Progenitor cell of endocrine pancreas (in vitro differentiated cells): ENCODE data around the gene BPIFA2. TPM values are rescaled to one million over a fixed set of nuclear protein-coding genes. Genes with fewer than 3 reads are reported as not detected.

Source experiments
- DNase-seq: peaks from one replicate; pipeline ENCODE4 v3.0.0; 2021; ENCODE audit warnings: low spot score; ENCODE audit not compliant: unreplicated experiment
- H3K27ac Mint-ChIP-seq: 2 replicates; pipeline ENCODE4 v1.8.0; 2021; ENCODE audit warnings: mild to moderate bottlenecking, moderate library complexity, mixed read lengths
- H3K27me3 Mint-ChIP-seq: 2 replicates; pipeline ENCODE4 v1.8.0; 2021; ENCODE audit warnings: mixed read lengths
- H3K36me3 Mint-ChIP-seq: 2 replicates; pipeline ENCODE4 v1.8.0; 2022; ENCODE audit warnings: mixed read lengths; ENCODE audit not compliant: insufficient read depth
- H3K4me1 Mint-ChIP-seq: 2 replicates; pipeline ENCODE4 v1.8.0; 2021; ENCODE audit warnings: low read depth, mixed read lengths
- H3K4me3 Mint-ChIP-seq: 2 replicates; pipeline ENCODE4 v1.8.0; 2021; ENCODE audit warnings: low read depth, mild to moderate bottlenecking, moderate library complexity, mixed read lengths
- H3K9me3 Mint-ChIP-seq: 2 replicates; pipeline ENCODE4 v1.8.0; 2021; ENCODE audit warnings: low read depth, mixed read lengths
- CTCF ChIP-seq: fragments of 200-600 bp; sonication (generic); IDR thresholded peaks from one replicate; pipeline ENCODE4 v1.5.0; 2021; ENCODE audit warnings: antibody characterized with exemption, mild to moderate bottlenecking; ENCODE audit not compliant: unreplicated experiment
- total RNA-seq: library from RNA; stranded (reverse); gene quantifications from 2 replicates; pipeline ENCODE4 v1.2.1, GENCODE V29; 2021

BPIFA2 gene
- total RNA-seq, 1 donor from 2014 or later: not detected

GRCh38 chr20:33124994-33125393 is 43.0 kb upstream of the BPIFA2 start:
- Mint-ChIP-seq H3K4me3 (no peak overlapping the region), H3K36me3 (peaks cover 2% of the 10 kb centered on the region), H3K27me3 (peaks cover 30% of the 10 kb centered on the region), H3K27ac (no peak overlapping the region), H3K4me1 (no peaks in the 10 kb centered on the region), H3K9me3 (peaks cover 19% of the 10 kb centered on the region)
- TF ChIP-seq CTCF: no peak
- no peak for DNase-seq

DNA sequence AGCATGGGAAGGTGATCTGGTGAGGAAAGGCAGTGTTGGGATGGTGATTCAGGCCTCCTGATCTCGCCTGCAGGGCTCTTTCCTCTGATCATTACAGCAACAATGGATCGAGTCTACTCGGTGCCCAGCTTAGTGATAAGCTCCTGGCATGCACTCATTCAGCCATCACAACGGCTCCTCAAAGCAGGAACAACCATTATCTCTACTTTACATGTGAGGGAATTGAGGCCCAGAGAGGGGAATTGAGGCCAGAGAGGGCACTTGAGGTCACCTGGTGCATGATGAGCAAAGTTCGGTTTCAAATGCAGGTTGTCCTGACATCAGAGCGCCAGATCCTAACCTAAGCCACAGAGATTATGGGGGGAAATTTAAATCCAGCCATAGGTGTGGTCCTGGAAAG is 42.0 kb upstream of the BPIFA2 start:
- no peak overlapping the region for H3K4me3 Mint-ChIP-seq
- H3K27ac Mint-ChIP-seq: no peak overlapping the region
- peaks cover 19% of the 10 kb centered on the region for H3K9me3 Mint-ChIP-seq
- H3K27me3 Mint-ChIP-seq: peaks cover 30% of the 10 kb centered on the region
- no peaks in the 10 kb centered on the region for H3K4me1 Mint-ChIP-seq
- no peak for TF ChIP-seq CTCF
- peaks cover 2% of the 10 kb centered on the region for H3K36me3 Mint-ChIP-seq
- no peak for DNase-seq

GRCh38 chr20:33127422-33128097 is 40.4 kb upstream of the BPIFA2 start:
- H3K36me3 Mint-ChIP-seq: no peaks in the 10 kb centered on the region
- no peak for TF ChIP-seq CTCF
- H3K27ac Mint-ChIP-seq: no peak overlapping the region
- no peaks in the 10 kb centered on the region for H3K4me1 Mint-ChIP-seq
- peaks cover 30% of the 10 kb centered on the region for H3K27me3 Mint-ChIP-seq
- H3K9me3 Mint-ChIP-seq: peaks cover 13% of the 10 kb centered on the region
- no peak for DNase-seq
- no peak overlapping the region for H3K4me3 Mint-ChIP-seq

GRCh38 chr20:33130568-33131061 is 37.3 kb upstream of the BPIFA2 start:
- no peak for DNase-seq
- H3K36me3 Mint-ChIP-seq: no peaks in the 10 kb centered on the region
- peaks cover 20% of the 10 kb centered on the region for H3K27me3 Mint-ChIP-seq
- no peak overlapping the region for H3K27ac Mint-ChIP-seq
- peaks cover 4% of the 10 kb centered on the region for H3K9me3 Mint-ChIP-seq
- no peak overlapping the region for H3K4me3 Mint-ChIP-seq
- no peaks in the 10 kb centered on the region for H3K4me1 Mint-ChIP-seq
- TF ChIP-seq CTCF: no peak

DNA sequence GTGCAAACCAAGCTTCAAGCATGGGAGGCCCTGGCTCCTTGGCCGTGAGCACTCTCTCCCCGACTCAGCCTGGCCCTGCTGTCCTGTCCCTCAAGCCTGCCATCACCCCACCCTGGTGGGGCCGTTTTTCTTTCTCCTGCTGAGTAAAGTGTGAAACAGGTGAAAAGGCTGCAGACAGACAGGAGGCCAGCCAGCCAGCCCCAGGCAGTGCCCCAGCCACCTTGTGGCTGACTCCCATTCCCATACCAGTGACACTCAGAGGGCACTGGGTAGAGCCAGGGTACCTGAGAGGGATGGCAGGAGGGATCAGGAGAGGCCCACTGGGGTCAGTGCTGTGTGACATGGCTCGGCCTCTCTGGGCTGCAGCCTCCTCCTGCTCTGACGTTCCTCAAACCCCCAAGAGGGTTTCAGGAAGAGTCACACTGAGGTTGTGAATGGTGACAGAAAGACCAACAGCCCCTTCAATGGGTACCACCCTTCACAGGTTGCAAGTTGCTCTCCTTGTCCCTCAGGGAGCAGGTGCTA is 35.9 kb upstream of the BPIFA2 start:
- Mint-ChIP-seq H3K27me3 (peaks cover 13% of the 10 kb centered on the region), H3K4me1 (no peaks in the 10 kb centered on the region), H3K9me3 (peaks cover 4% of the 10 kb centered on the region), H3K4me3 (no peak overlapping the region), H3K27ac (no peak overlapping the region), H3K36me3 (no peaks in the 10 kb centered on the region)
- TF ChIP-seq CTCF: no peak
- DNase-seq: no peak
